ENCODE results near the gene DUOXA1.
A peak's percentile ranks its signal among the peaks of the same experiment; 100 is the strongest.

Gene DUOXA1

GRCh38 chr15:45169608-45170480, 40.2 kb upstream of the DUOXA1 start:
- no peak for TF ChIP-seq CTCF (IDR thresholded peaks at IDR 0.05; ENCODE audit: insufficient read depth, low read length, poor library complexity, severe bottlenecking)
- H3K4me3 ChIP-seq (replicated peaks; ENCODE audit: low read depth, low read length): no peak overlapping the region
- H3K36me3 ChIP-seq (ENCODE audit: control insufficient read depth, insufficient read depth, low read length): no peaks in the 10 kb centered on the region; the same call in 1 of the 2 replicates
- DNase-seq (ENCODE audit: extremely low read depth, insufficient read length): no peak
- no peaks in the 10 kb centered on the region for H3K27me3 ChIP-seq (replicated peaks; ENCODE audit: control insufficient read depth, insufficient read depth, low read length)

DNA sequence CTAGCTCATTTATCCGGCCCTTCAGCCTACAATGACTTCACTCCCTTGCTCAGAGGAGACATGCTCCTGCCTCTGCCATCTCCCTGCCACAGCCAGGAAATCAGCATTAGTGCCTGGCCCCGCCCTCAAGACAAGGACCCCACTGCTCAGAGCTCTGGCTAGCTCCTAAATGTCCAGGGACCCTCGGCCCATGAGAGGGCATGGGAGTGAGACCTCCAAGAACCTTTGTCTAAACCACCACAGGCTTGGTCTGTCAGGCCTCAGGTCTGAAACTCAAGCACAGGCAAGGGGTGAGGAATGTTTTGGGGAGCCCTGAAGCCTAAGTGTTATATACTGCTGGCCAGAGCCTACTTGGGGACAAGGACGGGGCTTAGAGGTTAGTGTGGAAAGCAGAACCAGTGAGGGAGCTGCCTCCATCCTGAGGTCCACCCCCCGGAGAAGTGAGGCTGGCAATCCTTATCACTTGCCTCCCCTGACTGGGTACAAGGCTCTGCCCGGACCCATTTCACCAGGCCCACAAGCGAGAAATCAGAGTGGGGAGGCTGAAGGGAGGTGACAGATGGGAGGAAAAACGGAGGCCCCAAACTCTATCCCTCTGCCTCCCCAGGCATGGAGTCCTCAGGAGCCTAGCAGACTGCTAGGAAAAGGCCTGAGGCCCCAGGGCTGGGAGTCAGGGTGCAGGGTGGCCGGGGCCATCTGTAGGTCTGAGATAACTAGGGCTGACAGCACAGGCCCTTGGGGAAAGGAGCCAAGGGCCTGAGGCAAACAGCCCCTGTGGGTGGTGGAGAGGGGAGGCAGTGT, 39.3 kb upstream of the DUOXA1 start:
- no peak overlapping the region for H3K4me3 ChIP-seq (replicated peaks; ENCODE audit: low read depth, low read length)
- no peaks in the 10 kb centered on the region for H3K27me3 ChIP-seq (replicated peaks; ENCODE audit: control insufficient read depth, insufficient read depth, low read length)
- DNase-seq (ENCODE audit: extremely low read depth, insufficient read length): no peak
- no peak for TF ChIP-seq CTCF (IDR thresholded peaks at IDR 0.05; ENCODE audit: insufficient read depth, low read length, poor library complexity, severe bottlenecking)
- no peaks in the 10 kb centered on the region; the same call in 1 of the 2 replicates for H3K36me3 ChIP-seq (ENCODE audit: control insufficient read depth, insufficient read depth, low read length)

GRCh38 chr15:45168286-45168685, 38.6 kb upstream of the DUOXA1 start:
- Histone ChIP-seq H3K36me3 (ENCODE audit: control insufficient read depth, insufficient read depth, low read length) (no peaks in the 10 kb centered on the region; the same call in 1 of the 2 replicates), H3K4me3 (replicated peaks; ENCODE audit: low read depth, low read length) (no peak overlapping the region), H3K27me3 (replicated peaks; ENCODE audit: control insufficient read depth, insufficient read depth, low read length) (no peaks in the 10 kb centered on the region)
- no peak for DNase-seq (ENCODE audit: extremely low read depth, insufficient read length)
- no peak for TF ChIP-seq CTCF (IDR thresholded peaks at IDR 0.05; ENCODE audit: insufficient read depth, low read length, poor library complexity, severe bottlenecking)

DNA sequence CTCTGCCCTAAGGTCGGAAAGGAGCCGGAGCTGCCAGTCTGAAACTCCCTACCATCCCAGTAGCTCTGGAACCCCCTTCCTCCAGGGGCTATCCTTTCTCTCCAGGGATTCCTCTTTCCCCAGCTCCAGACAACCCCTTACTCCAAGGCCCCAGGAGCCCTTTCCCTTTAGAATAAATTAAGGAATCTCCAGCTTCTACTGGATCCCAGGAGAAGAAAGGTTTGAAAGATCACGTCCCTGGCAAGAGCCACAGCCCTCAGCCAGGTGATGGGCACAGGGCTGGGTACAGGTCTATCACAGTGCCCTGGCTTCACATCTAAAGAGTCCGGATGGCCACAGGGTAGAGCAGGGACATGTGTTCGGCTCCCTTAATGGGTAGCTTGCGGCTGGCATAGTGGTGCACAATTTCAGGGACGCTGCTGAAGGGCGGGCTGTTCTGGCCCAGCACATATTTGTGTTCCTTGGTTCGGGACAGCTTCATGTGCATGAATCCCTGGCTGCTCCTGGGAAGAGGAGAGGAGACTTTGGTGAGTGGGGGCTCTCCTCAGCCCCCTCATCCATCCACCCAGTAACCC, 38.0 kb upstream of the DUOXA1 start:
- no peak for TF ChIP-seq CTCF (IDR thresholded peaks at IDR 0.05; ENCODE audit: insufficient read depth, low read length, poor library complexity, severe bottlenecking)
- no peaks in the 10 kb centered on the region for H3K27me3 ChIP-seq (replicated peaks; ENCODE audit: control insufficient read depth, insufficient read depth, low read length)
- peak overlapping the region; percentile 76; the same call in 1 of the 2 replicates for H3K4me3 ChIP-seq (replicated peaks; ENCODE audit: low read depth, low read length)
- DNase-seq (ENCODE audit: extremely low read depth, insufficient read length): no peak
- no peaks in the 10 kb centered on the region; the same call in 1 of the 2 replicates for H3K36me3 ChIP-seq (ENCODE audit: control insufficient read depth, insufficient read depth, low read length)

- TF ChIP-seq CTCF (IDR thresholded peaks at IDR 0.05; ENCODE audit: insufficient read depth, low read length, poor library complexity, severe bottlenecking): peak; percentile 83
- DNase-seq (ENCODE audit: extremely low read depth, insufficient read length): peak; percentile 87
- Histone ChIP-seq H3K36me3 (ENCODE audit: control insufficient read depth, insufficient read depth, low read length) (no peaks in the 10 kb centered on the region; the same call in 1 of the 2 replicates), H3K27me3 (replicated peaks; ENCODE audit: control insufficient read depth, insufficient read depth, low read length) (no peaks in the 10 kb centered on the region), H3K4me3 (replicated peaks; ENCODE audit: low read depth, low read length) (peak overlapping the region; percentile 76)
Measured at GRCh38 chr15:45166834-45167630, 37.4 kb upstream of the DUOXA1 start.

Data from GM06990 (cell line).